ENCODE results near the gene FBLN5. TPM values are rescaled to one million over a fixed set of nuclear protein-coding genes. Genes with fewer than 3 reads are reported as not detected.
"Not testable (repeated sequence)": the region's sequence is repeated elsewhere in the genome, so short reads cannot be mapped to it uniquely, and the experiment has no call there.

Gene FBLN5
- total RNA-seq, 4 donors from 2014 or later = 79.7 to 161 (median 116) TPM

DNA sequence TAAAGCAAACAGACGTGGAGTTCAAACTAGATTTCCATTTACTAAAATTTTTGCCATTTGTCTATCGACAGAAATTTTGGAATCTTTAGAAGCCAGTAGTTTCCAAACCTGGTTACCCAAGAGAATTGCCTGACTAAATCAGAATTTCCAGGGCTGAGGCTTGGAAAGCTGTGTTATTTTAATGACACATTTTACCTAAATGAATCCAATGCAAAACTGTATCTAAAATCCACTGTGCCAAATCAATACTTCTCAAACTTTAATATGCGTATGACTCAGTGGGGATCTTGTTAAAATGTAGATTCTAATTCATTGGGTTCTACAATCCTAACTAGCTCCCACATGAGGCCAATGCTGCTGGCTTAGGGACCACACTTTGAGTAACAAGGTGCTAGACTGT lies 45.2 kb downstream of the FBLN5 start:
- 81% methylated on average over 3 of the region's 3 CpGs for WGBS
- no peak for TF ChIP-seq POLR2AphosphoS5 (IDR thresholded peaks at IDR 0.05)
- TF ChIP-seq POLR2A (IDR thresholded peaks at IDR 0.05; ENCODE audit: low read depth) = no peak
- TF ChIP-seq, protein P1, sequence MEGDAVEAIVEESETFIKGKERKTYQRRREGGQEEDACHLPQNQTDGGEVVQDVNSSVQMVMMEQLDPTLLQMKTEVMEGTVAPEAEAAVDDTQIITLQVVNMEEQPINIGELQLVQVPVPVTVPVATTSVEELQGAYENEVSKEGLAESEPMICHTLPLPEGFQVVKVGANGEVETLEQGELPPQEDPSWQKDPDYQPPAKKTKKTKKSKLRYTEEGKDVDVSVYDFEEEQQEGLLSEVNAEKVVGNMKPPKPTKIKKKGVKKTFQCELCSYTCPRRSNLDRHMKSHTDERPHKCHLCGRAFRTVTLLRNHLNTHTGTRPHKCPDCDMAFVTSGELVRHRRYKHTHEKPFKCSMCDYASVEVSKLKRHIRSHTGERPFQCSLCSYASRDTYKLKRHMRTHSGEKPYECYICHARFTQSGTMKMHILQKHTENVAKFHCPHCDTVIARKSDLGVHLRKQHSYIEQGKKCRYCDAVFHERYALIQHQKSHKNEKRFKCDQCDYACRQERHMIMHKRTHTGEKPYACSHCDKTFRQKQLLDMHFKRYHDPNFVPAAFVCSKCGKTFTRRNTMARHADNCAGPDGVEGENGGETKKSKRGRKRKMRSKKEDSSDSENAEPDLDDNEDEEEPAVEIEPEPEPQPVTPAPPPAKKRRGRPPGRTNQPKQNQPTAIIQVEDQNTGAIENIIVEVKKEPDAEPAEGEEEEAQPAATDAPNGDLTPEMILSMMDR (IDR thresholded peaks at IDR 0.05) = no peak
- no peak for TF ChIP-seq EP300 (IDR thresholded peaks at IDR 0.05)
- Histone ChIP-seq H3K9me3 (no peaks in the 10 kb centered on the region), H3K4me1 (peaks cover 4 to 40% (median 32%) of the 10 kb centered on the region in 4 donors), H3K4me3 (no peak overlapping the region), H3K27me3 (no peaks in the 10 kb centered on the region), H3K27ac (replicated peaks in 1 of 4) (peak overlapping the region in 2 of 4 donors; percentile 37 to 43), H3K36me3 (no peaks in the 10 kb centered on the region)
- intact Hi-C loops (cut with DNase I) = no loop called here
- no peak for DNase-seq (ENCODE audit: extremely low spot score)

DNA sequence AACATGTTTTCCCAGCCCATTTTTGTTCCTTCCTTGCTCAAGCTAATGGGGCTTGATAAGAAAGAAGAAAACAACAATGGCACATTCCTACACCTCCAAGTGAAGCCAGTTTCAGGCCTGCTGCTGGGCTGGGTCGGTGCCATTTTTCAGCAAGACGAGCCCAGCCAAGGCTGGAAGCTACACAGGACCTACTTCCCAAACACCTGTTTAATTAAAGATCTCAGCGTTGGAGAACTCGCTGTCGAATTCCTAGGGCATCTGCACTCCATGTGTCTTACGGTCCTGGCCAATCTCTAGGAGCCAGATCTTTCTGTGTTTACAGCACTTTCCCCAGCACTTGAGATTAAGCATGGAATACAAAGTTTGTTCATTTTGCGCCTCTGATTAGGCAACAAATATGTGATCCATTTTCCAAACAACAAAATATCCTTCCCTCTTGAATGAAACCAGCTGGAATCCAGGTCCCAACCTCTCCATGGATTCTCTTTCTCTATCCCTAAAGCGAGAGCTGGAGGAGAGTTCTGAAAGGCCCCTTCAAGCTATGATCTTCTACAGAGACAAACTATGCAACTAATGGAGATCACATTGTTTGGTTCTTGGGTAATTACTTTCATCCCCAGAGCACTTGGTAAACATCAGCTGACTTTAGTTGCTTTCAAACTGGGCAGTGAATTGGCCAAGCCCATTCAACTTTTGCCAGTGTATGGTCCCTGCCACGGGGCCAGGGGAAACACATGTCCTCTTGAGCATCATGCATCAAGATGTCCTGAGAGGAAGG lies 45.9 kb downstream of the FBLN5 start:
- no peak for DNase-seq (ENCODE audit: extremely low spot score)
- Histone ChIP-seq H3K27ac (replicated peaks in 1 of 4) (peak overlapping the region; percentile 39 to 54 (median 48)), H3K27me3 (peaks cover 0 to 5% (median 0%) of the 10 kb centered on the region in 4 donors), H3K36me3 (no peaks in the 10 kb centered on the region), H3K4me1 (peaks cover 4 to 47% (median 39%) of the 10 kb centered on the region in 4 donors), H3K9me3 (no peaks in the 10 kb centered on the region), H3K4me3 (no peak overlapping the region)
- intact Hi-C loops (cut with DNase I) = no loop called here
- TF ChIP-seq POLR2AphosphoS5 (IDR thresholded peaks at IDR 0.05) = peak in 1 of 2 donors; percentile 47
- TF ChIP-seq POLR2A (IDR thresholded peaks at IDR 0.05; ENCODE audit: low read depth) = no peak
- WGBS = 56% methylated on average over 9 of the region's 9 CpGs

DNA sequence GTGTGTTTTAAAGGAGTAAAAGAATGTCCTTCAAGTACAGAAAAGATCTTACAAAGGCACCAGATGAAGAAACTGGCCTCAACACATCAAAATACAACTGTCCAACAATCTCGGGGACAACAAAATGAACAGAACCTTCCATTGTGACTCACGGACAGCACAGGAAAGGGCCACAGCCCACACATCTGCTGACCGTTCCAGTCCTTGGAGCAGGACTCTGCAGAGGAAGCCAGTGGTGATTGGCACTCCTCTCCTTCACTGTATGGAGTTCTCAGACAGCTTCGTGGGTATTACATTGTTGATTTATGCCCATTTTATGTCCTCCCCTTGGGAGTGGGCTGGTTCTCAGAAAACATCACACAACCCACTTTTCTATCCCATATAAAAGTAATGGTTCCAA lies 47.7 kb downstream of the FBLN5 start:
- Histone ChIP-seq H3K4me3 (no peak overlapping the region), H3K27ac (replicated peaks in 1 of 4) (peak overlapping the region; percentile 26 to 34 (median 31)), H3K36me3 (no peaks in the 10 kb centered on the region), H3K9me3 (no peaks in the 10 kb centered on the region), H3K27me3 (peaks cover 0 to 5% (median 0%) of the 10 kb centered on the region in 4 donors), H3K4me1 (peaks cover 4 to 53% (median 44%) of the 10 kb centered on the region in 4 donors)
- DNase-seq (ENCODE audit: extremely low spot score) = no peak
- intact Hi-C loops (cut with DNase I) = no loop called here
- WGBS = 63% methylated on average over 4 of the region's 4 CpGs
- no peak for TF ChIP-seq POLR2A (IDR thresholded peaks at IDR 0.05; ENCODE audit: low read depth)
- TF ChIP-seq, protein P1 (IDR thresholded peaks at IDR 0.05) = no peak

DNA sequence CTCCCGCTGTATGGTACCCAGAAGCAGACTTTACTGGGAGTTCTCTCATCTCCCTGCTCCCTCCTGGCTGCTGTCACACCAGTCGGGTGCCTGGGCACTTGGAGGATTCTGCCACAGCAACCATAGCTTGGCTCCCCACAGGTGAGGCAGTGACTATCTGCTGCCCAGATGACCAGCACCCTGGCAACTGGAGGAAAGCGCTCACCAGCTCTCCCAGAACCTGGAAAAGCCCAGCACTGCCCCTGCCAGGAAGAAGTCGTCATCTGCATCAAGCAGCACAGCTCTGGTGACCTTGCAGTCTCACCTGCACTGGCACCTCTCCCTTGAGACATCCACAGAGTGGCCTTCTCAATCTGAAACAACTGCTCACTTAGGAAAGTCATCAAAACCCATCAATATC lies 48.3 kb downstream of the FBLN5 start:
- H3K9me3 ChIP-seq = no peaks in the 10 kb centered on the region
- peaks cover 0 to 5% (median 0%) of the 10 kb centered on the region in 4 donors for H3K27me3 ChIP-seq
- no peaks in the 10 kb centered on the region for H3K36me3 ChIP-seq
- peaks cover 4 to 53% (median 44%) of the 10 kb centered on the region in 4 donors for H3K4me1 ChIP-seq
- intact Hi-C loops (cut with DNase I) = no loop called here
- WGBS = 90% methylated on average over 4 of the region's 4 CpGs
- DNase-seq (ENCODE audit: extremely low spot score) = no peak
- TF ChIP-seq EP300 (IDR thresholded peaks at IDR 0.05) (no peak), POLR2AphosphoS5 (IDR thresholded peaks at IDR 0.05) (no peak), POLR2A (IDR thresholded peaks at IDR 0.05; ENCODE audit: low read depth) (no peak)
- TF ChIP-seq, protein P1 (IDR thresholded peaks at IDR 0.05) = no peak
- peak overlapping the region; percentile 26 to 34 (median 31) for H3K27ac ChIP-seq (replicated peaks in 1 of 4)
- H3K4me3 ChIP-seq = no peak overlapping the region

DNA sequence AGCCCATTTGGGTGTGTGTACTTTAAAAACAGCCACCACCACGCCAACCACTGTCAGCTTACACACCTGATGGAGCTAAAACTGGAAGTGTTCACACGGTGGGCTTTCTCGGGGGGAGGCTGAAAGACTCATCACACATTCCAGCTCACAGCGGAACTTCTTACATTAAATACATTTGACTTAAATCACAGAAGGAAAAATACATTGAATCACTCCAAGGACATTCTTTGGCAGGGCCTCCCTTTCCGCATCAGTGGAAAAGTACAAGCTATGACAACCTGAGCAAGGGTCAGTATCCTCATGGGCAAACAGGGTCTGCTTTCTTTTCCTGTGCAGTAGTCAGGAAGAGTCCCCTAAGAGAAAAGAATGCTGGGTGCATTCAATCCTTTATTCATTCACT lies 49.1 kb downstream of the FBLN5 start:
- Histone ChIP-seq H3K4me3 (no peak overlapping the region), H3K36me3 (no peaks in the 10 kb centered on the region), H3K27ac (replicated peaks in 1 of 4) (no peak overlapping the region), H3K9me3 (no peaks in the 10 kb centered on the region), H3K4me1 (peaks cover 4 to 57% (median 41%) of the 10 kb centered on the region in 4 donors), H3K27me3 (peaks cover 0 to 5% (median 0%) of the 10 kb centered on the region in 4 donors)
- TF ChIP-seq POLR2A (IDR thresholded peaks at IDR 0.05; ENCODE audit: low read depth) (no peak), EP300 (IDR thresholded peaks at IDR 0.05) (no peak), POLR2AphosphoS5 (IDR thresholded peaks at IDR 0.05) (no peak)
- TF ChIP-seq, protein P1 (IDR thresholded peaks at IDR 0.05) = no peak
- WGBS = 79% methylated on average over 5 of the region's 5 CpGs
- DNase-seq (ENCODE audit: extremely low spot score) = no peak
- intact Hi-C loops (cut with DNase I) = no loop called here

DNA sequence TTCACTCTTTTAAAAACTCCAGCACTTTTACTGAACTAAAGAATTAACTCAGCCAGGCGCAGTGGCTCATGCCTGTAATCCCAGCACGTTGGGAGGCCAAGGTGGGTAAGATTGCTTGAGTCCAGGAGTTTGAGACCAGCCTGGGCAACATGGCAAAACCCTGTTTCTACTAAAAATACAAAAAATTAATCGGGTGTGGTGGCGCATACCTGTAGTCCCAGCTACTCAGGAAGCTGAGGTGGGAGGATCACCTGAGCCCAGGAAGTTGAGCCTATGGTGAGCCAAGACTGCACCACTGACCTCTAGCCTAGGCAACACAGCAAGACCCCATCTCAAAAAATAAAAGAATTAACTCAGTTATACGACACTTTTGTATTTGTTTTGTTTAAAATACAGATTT lies 49.8 kb downstream of the FBLN5 start:
- H3K27ac ChIP-seq (replicated peaks in 1 of 4) = peak overlapping the region; percentile 47 to 65 (median 62)

More for the DNA sequence above, 49.8 kb downstream of the FBLN5 start:
- WGBS = 90% methylated on average over 3 of the region's 5 CpGs
- intact Hi-C loops (cut with DNase I); H3K36me3 ChIP-seq; H3K4me3 ChIP-seq; H3K9me3 ChIP-seq; DNase-seq (ENCODE audit: extremely low spot score); H3K27me3 ChIP-seq: not testable (repeated sequence)
- H3K4me1 ChIP-seq = peaks cover 4 to 56% (median 42%) of the 10 kb centered on the region in 4 donors
